Ovary (tissue), 9 donors: ENCODE results near the gene IRF9. TPM values are rescaled to one million over a fixed set of nuclear protein-coding genes. Genes with fewer than 3 reads are reported as not detected.
A peak's percentile ranks its signal among the peaks of the same experiment; 100 is the strongest.

Source experiments
- DNase-seq, 5 donors: peaks; one replicate each; pipeline ENCODE4 v3.0.0-alpha.2; 2019 to 2020
- H3K27ac ChIP-seq, 2 donors: fragments of 200-600 bp; one replicate each; pipeline versions ENCODE4 v1.5.1 to v1.8.0; 2019 to 2022
- H3K27me3 ChIP-seq: fragments of 200-600 bp; one replicate; pipeline ENCODE4 v1.8.0; 2022
- H3K36me3 ChIP-seq: fragments of 200-600 bp; sonication (generic); one replicate; pipeline ENCODE4 v1.5.1; 2019
- H3K4me1 ChIP-seq: one replicate; pipeline ENCODE4 v1.8.1; 2013; ENCODE audit warnings: mild to moderate bottlenecking, moderate library complexity; ENCODE audit not compliant: insufficient read depth
- H3K4me3 ChIP-seq: fragments of 200-600 bp; sonication (generic); one replicate; pipeline ENCODE4 v1.5.1; 2017
- H3K9me3 ChIP-seq, 2 donors: fragments of 200-600 bp in 1 of 2; sonication (generic) in 1 of 2; one replicate each; pipeline versions ENCODE4 v1.5.1 to v1.8.1; 2013 to 2019; ENCODE audit warnings: mild to moderate bottlenecking in 1 of 2, moderate library complexity in 1 of 2
- CTCF ChIP-seq, 3 donors: fragments of 450-650 bp in 2 of 3; fragments of 200-600 bp in 1 of 3; IDR thresholded peaks; one replicate each; pipeline versions ENCODE4 v1.5.1 to v1.8.0; 2016 to 2022; ENCODE audit warnings: antibody characterized with exemption in 3 of 3, mild to moderate bottlenecking in 1 of 3
- EP300 ChIP-seq: sonication (generic); formaldehyde crosslinking; IDR thresholded peaks from one replicate; pipeline ENCODE4 v1.6.1; 2017; ENCODE audit warnings: antibody characterized with exemption
- POLR2A ChIP-seq: fragments of 450-650 bp; IDR thresholded peaks from one replicate; pipeline ENCODE4 v1.6.1; 2017; ENCODE audit warnings: antibody characterized with exemption, mild to moderate bottlenecking, moderate library complexity
- WGBS, 3 donors: extraction: QIAGEN DNeasy Blood & Tissue Kit in 1 of 3; methylation state at CpG; one replicate each; pipeline versions ENCODE4 v1.1.5 to v1.1.7; 2013 to 2017; 5-methylcytosine and 5-hydroxymethylcytosine counted together
- intact Hi-C, 4 donors: fragments of 100-400 bp; cut with DNase I; formaldehyde crosslinking; loops; one replicate each; pipeline versions ENCODE4 v1.11.0 to v1.15.1; 2022 to 2023
- polyA plus RNA-seq, 2 donors: library from polyadenylated mRNA; stranded (reverse); fragments of 200-250 nt in 1 of 2; fragments of 350-450 nt in 1 of 2; fragmentation: Illumina TruSeq in 1 of 2; extraction: RNeasy Lipid Tissue Mini Kit (QIAGEN cat#74804) in 1 of 2; gene quantifications; one replicate each; pipeline ENCODE4 v1.2.3, GENCODE V29; 2013 to 2014
- total RNA-seq, 7 donors: library from RNA; depleted of rRNA in 2 of 7; stranded (reverse); fragments of >200 nt in 2 of 7; fragmentation: NEBNext Ultra II Directional in 3 of 7; extraction: Animal tissue kit (Norgen Biotek cat#: 25700) in 3 of 7; gene quantifications; one replicate each; pipeline versions ENCODE4 v1.1.0 to v1.2.4, GENCODE V29; 2016 to 2023
- donor health status: DM: no; HTN: no; CAD: no; lungs with moderate emphysema.
- donor health status: DM: no; HTN: no; CAD: no.
- donor health status: Bipolar disorder and iron deficiency.
- donor health status: DM: yes; HTN: yes; CAD: no.
- donor health status: DM: no; HTN: no; CAD: no.
- donor health status: DM: yes; HTN: yes; CAD: no.

IRF9 gene
- total and polyA plus RNA-seq, 9 donors, result 31.6 to 212 (median 80.4) TPM

- Histone ChIP-seq H3K4me3 (no peak overlapping the region), H3K9me3 (no peaks in the 10 kb centered on the region), H3K36me3 (no peaks in the 10 kb centered on the region), H3K4me1 (peaks cover 7% of the 10 kb centered on the region), H3K27me3 (no peaks in the 10 kb centered on the region), H3K27ac (no peak overlapping the region)
- TF ChIP-seq EP300 (no peak), POLR2A (no peak), CTCF (IDR thresholded peaks at IDR 0.05) (no peak)
- intact Hi-C loops, result no loop called here
- WGBS, 3 donors, result 90 to 94% (median 93%) methylated on average over 1 of the region's 1 CpG
- DNase-seq, result no peak
These were observed 27.3 kb upstream of the IRF9 start for GRCh38 chr14:24133735-24134134.

GRCh38 chr14:24135584-24135833 is 25.6 kb upstream of the IRF9 start:
- WGBS, 3 donors, result 2 to 4% (median 2%) methylated on average over 9 of the region's 9 CpGs
- peaks cover 11% of the 10 kb centered on the region for H3K4me1 ChIP-seq
- intact Hi-C loops, result no loop called here
- H3K27ac ChIP-seq, result peak overlapping the region in 1 of 2 donors; percentile 43
- H3K4me3 ChIP-seq, result peak overlapping the region; percentile 83
- no peaks in the 10 kb centered on the region for H3K9me3 ChIP-seq
- no peak for DNase-seq
- H3K36me3 ChIP-seq, result no peaks in the 10 kb centered on the region
- no peaks in the 10 kb centered on the region for H3K27me3 ChIP-seq
- TF ChIP-seq POLR2A (no peak), EP300 (no peak), CTCF (IDR thresholded peaks at IDR 0.05) (no peak)

GRCh38 chr14:24135834-24136683 is 25.0 kb upstream of the IRF9 start, which contains the start of gene PSME1:
PSME1 (plus strand) TSS chr14:24136194; CDS start chr14:24136263, 69 bp downstream.
- TF ChIP-seq EP300, result no peak
- TF ChIP-seq POLR2A, result peak; percentile 66
- TF ChIP-seq CTCF (IDR thresholded peaks at IDR 0.05), result no peak
- no peaks in the 10 kb centered on the region for H3K27me3 ChIP-seq
- intact Hi-C loops, result no loop called here

GRCh38 chr14:24136684-24137528 is 24.2 kb upstream of the IRF9 start:
- WGBS, 3 donors, result 27 to 32% (median 30%) methylated on average over 13 of the region's 13 CpGs
- Histone ChIP-seq H3K27ac (peak overlapping the region; percentile 88 to 92), H3K9me3 (no peaks in the 10 kb centered on the region), H3K4me3 (peak overlapping the region; percentile 83), H3K36me3 (no peaks in the 10 kb centered on the region), H3K27me3 (no peaks in the 10 kb centered on the region), H3K4me1 (peaks cover 11% of the 10 kb centered on the region)
- intact Hi-C loops, result no loop called here
- TF ChIP-seq POLR2A (no peak), CTCF (IDR thresholded peaks at IDR 0.05) (no peak), EP300 (no peak)
- peak in 1 of 5 donors; percentile 40 for DNase-seq

More at GRCh38 chr14:24135834-24136683, 25.0 kb upstream of the IRF9 start, which contains the start of gene PSME1:
- WGBS, 3 donors, result 0 to 2% (median 0%) methylated on average over 39 to 75 of the region's 75 CpGs
- H3K9me3 ChIP-seq, result no peaks in the 10 kb centered on the region
- H3K27ac ChIP-seq, result peak within 1 kb of the TSS; percentile 88 to 92
- H3K4me3 ChIP-seq, result peak within 1 kb of the TSS; percentile 83
- DNase-seq, result peak; percentile 94 to 96 (median 95)
- H3K4me1 ChIP-seq, result peaks cover 11% of the 10 kb centered on the region
- H3K36me3 ChIP-seq, result no peaks in the 10 kb centered on the region
